ENCODE measurements around the gene SYNPO2.

Gene SYNPO2

DNA sequence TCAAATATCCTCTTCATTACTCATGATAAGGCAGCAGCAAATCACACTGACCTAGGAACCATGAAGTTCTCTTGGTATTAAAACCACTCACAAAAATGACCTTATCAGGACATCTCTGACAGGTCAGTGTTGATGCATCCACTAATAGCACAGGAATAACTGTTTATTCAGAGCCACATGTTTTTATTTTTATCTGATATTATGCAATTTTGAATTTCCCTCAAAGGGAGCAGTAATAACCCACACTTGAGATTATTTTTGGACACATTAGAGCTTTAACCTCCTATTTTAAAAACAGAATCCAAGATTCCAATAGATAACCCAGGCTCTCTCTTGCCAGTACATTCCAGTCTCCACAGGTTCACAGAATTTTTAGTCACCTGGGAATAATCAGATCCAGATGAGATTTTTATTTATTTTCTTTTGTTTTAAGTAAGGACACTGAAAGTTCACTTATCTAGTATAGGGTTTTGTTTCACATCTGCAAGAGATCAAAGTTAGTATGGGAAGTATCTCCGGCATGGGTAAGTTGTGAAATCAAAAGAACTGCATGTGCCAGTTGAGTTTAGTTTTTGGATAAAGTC, 210.7 kb downstream of the SYNPO2 start:
- DNase-seq: no peak
- Mint-ChIP-seq H3K36me3 (ENCODE audit: low read depth) (no peaks in the 10 kb centered on the region), H3K27me3 (ENCODE audit: low read depth, poor library complexity) (no peaks in the 10 kb centered on the region), H3K27ac (no peak overlapping the region), H3K4me3 (no peak overlapping the region), H3K9me3 (no peaks in the 10 kb centered on the region), H3K4me1 (no peaks in the 10 kb centered on the region)
- TF ChIP-seq, protein P1, sequence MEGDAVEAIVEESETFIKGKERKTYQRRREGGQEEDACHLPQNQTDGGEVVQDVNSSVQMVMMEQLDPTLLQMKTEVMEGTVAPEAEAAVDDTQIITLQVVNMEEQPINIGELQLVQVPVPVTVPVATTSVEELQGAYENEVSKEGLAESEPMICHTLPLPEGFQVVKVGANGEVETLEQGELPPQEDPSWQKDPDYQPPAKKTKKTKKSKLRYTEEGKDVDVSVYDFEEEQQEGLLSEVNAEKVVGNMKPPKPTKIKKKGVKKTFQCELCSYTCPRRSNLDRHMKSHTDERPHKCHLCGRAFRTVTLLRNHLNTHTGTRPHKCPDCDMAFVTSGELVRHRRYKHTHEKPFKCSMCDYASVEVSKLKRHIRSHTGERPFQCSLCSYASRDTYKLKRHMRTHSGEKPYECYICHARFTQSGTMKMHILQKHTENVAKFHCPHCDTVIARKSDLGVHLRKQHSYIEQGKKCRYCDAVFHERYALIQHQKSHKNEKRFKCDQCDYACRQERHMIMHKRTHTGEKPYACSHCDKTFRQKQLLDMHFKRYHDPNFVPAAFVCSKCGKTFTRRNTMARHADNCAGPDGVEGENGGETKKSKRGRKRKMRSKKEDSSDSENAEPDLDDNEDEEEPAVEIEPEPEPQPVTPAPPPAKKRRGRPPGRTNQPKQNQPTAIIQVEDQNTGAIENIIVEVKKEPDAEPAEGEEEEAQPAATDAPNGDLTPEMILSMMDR (IDR thresholded peaks at IDR 0.05): no peak

DNA sequence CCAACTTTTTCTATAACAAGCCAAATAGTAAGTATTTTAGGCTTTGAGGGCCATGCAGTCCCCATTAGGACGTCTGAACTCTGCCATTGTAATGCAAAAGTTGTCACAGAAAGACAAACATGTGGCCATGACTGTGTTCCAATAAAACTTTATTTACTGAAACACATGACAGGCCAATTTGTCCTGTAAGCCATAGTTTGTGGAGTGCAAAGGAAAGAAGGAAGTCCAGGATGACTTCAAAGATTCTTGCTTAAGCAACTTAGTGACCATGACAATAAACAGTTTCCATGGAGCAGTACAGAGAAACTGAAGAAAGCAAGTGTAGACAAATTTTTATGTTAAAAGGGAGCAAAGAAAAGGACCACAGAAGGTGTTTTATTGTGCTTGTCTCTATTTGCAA, 212.0 kb downstream of the SYNPO2 start:
- no peak overlapping the region for H3K27ac Mint-ChIP-seq
- TF ChIP-seq, protein P1 (IDR thresholded peaks at IDR 0.05): no peak
- H3K36me3 Mint-ChIP-seq (ENCODE audit: low read depth): no peaks in the 10 kb centered on the region
- H3K4me3 Mint-ChIP-seq: no peak overlapping the region
- H3K4me1 Mint-ChIP-seq: no peaks in the 10 kb centered on the region
- DNase-seq: no peak
- no peaks in the 10 kb centered on the region for H3K9me3 Mint-ChIP-seq
- no peaks in the 10 kb centered on the region for H3K27me3 Mint-ChIP-seq (ENCODE audit: low read depth, poor library complexity)

GRCh38 chr4:119103263-119103662, 214.6 kb downstream of the SYNPO2 start:
- Mint-ChIP-seq H3K36me3 (ENCODE audit: low read depth) (no peaks in the 10 kb centered on the region), H3K4me3 (no peak overlapping the region), H3K4me1 (peaks cover 6% of the 10 kb centered on the region), H3K9me3 (no peaks in the 10 kb centered on the region), H3K27me3 (ENCODE audit: low read depth, poor library complexity) (no peaks in the 10 kb centered on the region), H3K27ac (no peak overlapping the region)
- TF ChIP-seq, protein P1 (IDR thresholded peaks at IDR 0.05): no peak
- no peak for DNase-seq

- Mint-ChIP-seq H3K4me3 (no peak overlapping the region), H3K27ac (no peak overlapping the region), H3K4me1 (peaks cover 6% of the 10 kb centered on the region), H3K36me3 (ENCODE audit: low read depth) (no peaks in the 10 kb centered on the region), H3K27me3 (ENCODE audit: low read depth, poor library complexity) (no peaks in the 10 kb centered on the region), H3K9me3 (no peaks in the 10 kb centered on the region)
- no peak for DNase-seq
- TF ChIP-seq, protein P1 (IDR thresholded peaks at IDR 0.05): no peak
These were observed 216.1 kb downstream of the SYNPO2 start for GRCh38 chr4:119104644-119105273.

DNA sequence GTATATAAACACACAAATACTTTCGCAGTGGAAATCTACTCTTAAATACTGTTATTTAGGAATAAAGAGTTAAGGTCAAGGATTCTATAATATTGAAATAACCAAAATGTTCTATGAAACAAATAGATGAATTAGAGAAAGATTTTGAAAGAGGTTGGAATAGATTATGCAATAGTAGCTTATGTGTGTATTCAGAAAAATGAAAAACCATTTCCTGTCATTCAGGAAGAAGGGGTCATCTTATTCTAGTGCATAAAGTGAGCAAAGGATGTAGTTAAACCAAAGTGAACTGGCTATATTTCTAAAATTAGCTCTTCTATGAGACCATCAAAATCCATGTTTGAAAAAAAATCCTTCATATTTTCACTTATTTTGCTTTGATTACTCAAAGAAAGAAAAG, 217.0 kb downstream of the SYNPO2 start:
- H3K36me3 Mint-ChIP-seq (ENCODE audit: low read depth): no peaks in the 10 kb centered on the region
- no peaks in the 10 kb centered on the region for H3K27me3 Mint-ChIP-seq (ENCODE audit: low read depth, poor library complexity)
- H3K4me1 Mint-ChIP-seq: peaks cover 6% of the 10 kb centered on the region
- H3K27ac Mint-ChIP-seq: no peak overlapping the region
- TF ChIP-seq, protein P1 (IDR thresholded peaks at IDR 0.05): no peak
- H3K4me3 Mint-ChIP-seq: no peak overlapping the region
- no peaks in the 10 kb centered on the region for H3K9me3 Mint-ChIP-seq
- DNase-seq: no peak

Measured in nephron progenitor cell (in vitro differentiated cells).